T-cell (primary cell): Measurements from ENCODE around the gene SRCIN1. TPM values are rescaled to one million over a fixed set of nuclear protein-coding genes. Genes with fewer than 3 reads are reported as not detected.

ENCODE experiments used
- ATAC-seq, 4 experiments: fragments of 200-7000 bp in 3 of 4; fragments of 150-1000 bp in 1 of 4; cut with Tn5 transposase; replicated peaks in 1 of 4; 1 replicate in 3 of 4; 2 replicates in 1 of 4; pipeline ENCODE4 v1.10.0; 2021; ENCODE audit warnings: moderate library complexity in 3 of 4, mild to moderate bottlenecking in 2 of 4, moderate number of reproducible peaks in 1 of 4
- CTCF ChIA-PET, 2 donors: fragments of 300-600 bp; sonication (Branson Sonifier 250); formaldehyde crosslinking; loops; one replicate each; lab custom pipeline; 2022; ENCODE audit warnings: antibody characterized with exemption in 2 of 2; lab: Charles Lee
- POLR2A ChIA-PET, 2 donors: fragments of 300-600 bp; sonication (Branson Sonifier 250); formaldehyde crosslinking; loops; one replicate each; lab custom pipeline; 2022; ENCODE audit warnings: antibody characterized with exemption in 2 of 2; lab: Charles Lee
- DNase-seq, 35 experiments: peaks; one replicate each; pipeline versions ENCODE4 v3.0.0 to v3.0.0-alpha.2; 2013 to 2023
- H3K27ac ChIP-seq: one replicate; pipeline ENCODE4 v1.5.1; 2013; ENCODE audit warnings: low read length
- H3K27me3 ChIP-seq, 2 experiments: replicated peaks in 1 of 2; 1 replicate in 1 of 2; 2 replicates in 1 of 2; pipeline versions ENCODE4 v1.6.1 to v1.7.0; 2013; ENCODE audit warnings: low read length in 1 of 2, mixed read lengths in 1 of 2; ENCODE audit not compliant: control insufficient read depth in 2 of 2, insufficient read depth in 2 of 2; ENCODE audit errors: extremely low read depth in 1 of 2
- H3K36me3 ChIP-seq, 2 donors: 1 replicate in 1 of 2; 2 replicates in 1 of 2; pipeline versions ENCODE4 v1.6.1 to v1.7.0; 2013; ENCODE audit warnings: low read length in 1 of 2; ENCODE audit not compliant: control insufficient read depth in 2 of 2, insufficient read depth in 1 of 2; ENCODE audit errors: extremely low read depth in 1 of 2
- H3K4me1 ChIP-seq, 2 experiments: 1 replicate in 1 of 2; 2 replicates in 1 of 2; pipeline versions ENCODE4 v1.6.1 to v1.7.0; 2013; ENCODE audit warnings: low read length in 2 of 2, mixed read lengths in 1 of 2; ENCODE audit not compliant: insufficient read depth in 2 of 2, control insufficient read depth in 1 of 2; ENCODE audit errors: extremely low read depth in 1 of 2
- H3K4me3 ChIP-seq, 2 donors: 1 replicate in 1 of 2; 2 replicates in 1 of 2; pipeline versions ENCODE4 v1.5.1 to v1.7.0; 2013; ENCODE audit warnings: mild to moderate bottlenecking in 2 of 2, low read length in 1 of 2, moderate library complexity in 1 of 2; ENCODE audit not compliant: control insufficient read depth in 1 of 2; ENCODE audit errors: extremely low read depth in 1 of 2
- H3K9me3 ChIP-seq: 2 replicates; pipeline ENCODE4 v1.7.0; 2013
- H3K27ac Mint-ChIP-seq, 2 donors: one replicate each; pipeline ENCODE4 v1.8.0; 2020 to 2021; ENCODE audit warnings: mild to moderate bottlenecking in 2 of 2, mixed read lengths in 2 of 2
- H3K27me3 Mint-ChIP-seq, 2 donors: one replicate each; pipeline ENCODE4 v1.8.0; 2021 to 2022; ENCODE audit warnings: mixed read lengths in 2 of 2
- H3K36me3 Mint-ChIP-seq: one replicate; pipeline ENCODE4 v1.8.0; 2021; ENCODE audit warnings: mixed read lengths
- H3K4me1 Mint-ChIP-seq, 3 donors: one replicate each; pipeline ENCODE4 v1.8.0; 2020 to 2022; ENCODE audit warnings: mixed read lengths in 3 of 3, mild to moderate bottlenecking in 1 of 3
- H3K4me3 Mint-ChIP-seq, 3 donors: one replicate each; pipeline ENCODE4 v1.8.0; 2020 to 2022; ENCODE audit warnings: mild to moderate bottlenecking in 3 of 3, mixed read lengths in 3 of 3, moderate library complexity in 3 of 3
- H3K9me3 Mint-ChIP-seq, 3 donors: one replicate each; pipeline ENCODE4 v1.8.0; 2020 to 2022; ENCODE audit warnings: mixed read lengths in 3 of 3
- WGBS: methylation state at CpG from one replicate; pipeline ENCODE4 v1.1.5; 2013; ENCODE audit warnings: missing lambda C conversion rate; ENCODE audit not compliant: insufficient coverage; 5-methylcytosine and 5-hydroxymethylcytosine counted together
- total RNA-seq, 35 experiments: library from RNA in 6 of 35; stranded (reverse) in 6 of 35; fragments of 120-200 nt in 1 of 35; gene quantifications; one replicate each; pipeline versions ENCODE4 v1.2.1 to v1.2.4 and lab custom pipeline; 2013 to 2026

Gene SRCIN1
- total RNA-seq, 5 donors from 2014 or later (not counting 1 experiment from before 2014, with no cell fraction given), result 0.13 to 0.85 (median 0.28) TPM; not detected in 1

GRCh38 chr17:38540514-38541045, 65.2 kb downstream of the SRCIN1 start:
- no peaks in the 10 kb centered on the region for H3K9me3 ChIP-seq
- no peak overlapping the region for H3K27ac Mint-ChIP-seq
- 63% methylated on average over 7 of the region's 11 CpGs for WGBS

GRCh38 chr17:38539386-38539785, 66.4 kb downstream of the SRCIN1 start:
- ChIA-PET CTCF (no interaction called here), POLR2A (no interaction called here)
- Mint-ChIP-seq H3K9me3 (no peaks in the 10 kb centered on the region), H3K27ac (peak overlapping the region in 1 of 2 donors; percentile 48), H3K27me3 (peaks cover 13 to 51% of the 10 kb centered on the region in 2 donors), H3K4me1 (no peaks in the 10 kb centered on the region), H3K4me3 (no peak overlapping the region), H3K36me3 (no peaks in the 10 kb centered on the region)
- ATAC-seq (no peak), DNase-seq (no peak)
- Histone ChIP-seq H3K4me1 (no peaks in the 10 kb centered on the region), H3K27me3 (peaks cover 0 to 47% of the 10 kb centered on the region in 2 experiments), H3K36me3 (no peaks in the 10 kb centered on the region), H3K9me3 (no peaks in the 10 kb centered on the region), H3K4me3 (no peak overlapping the region), H3K27ac (no peak overlapping the region)
- WGBS, result 80% methylated on average over 6 of the region's 8 CpGs

More at GRCh38 chr17:38540514-38541045, 65.2 kb downstream of the SRCIN1 start:
- no peaks in the 10 kb centered on the region for H3K4me1 ChIP-seq
- ChIA-PET CTCF (interaction anchor here (0.6 kb wide), 2 partner anchors 54 to 801 kb away, joined by 3 read pairs; no protein-coding TSS in a partner anchor), POLR2A (no interaction called here)
- ATAC-seq (no peak), DNase-seq (no peak)
- H3K4me3 Mint-ChIP-seq, result no peak overlapping the region
- H3K27ac ChIP-seq, result no peak overlapping the region
- peaks cover 9 to 48% of the 10 kb centered on the region in 2 donors for H3K27me3 Mint-ChIP-seq
- H3K36me3 Mint-ChIP-seq, result no peaks in the 10 kb centered on the region
- no peak overlapping the region for H3K4me3 ChIP-seq
- H3K9me3 Mint-ChIP-seq, result no peaks in the 10 kb centered on the region
- H3K4me1 Mint-ChIP-seq, result no peaks in the 10 kb centered on the region
- H3K27me3 ChIP-seq, result peaks cover 0 to 52% of the 10 kb centered on the region in 2 experiments
- no peaks in the 10 kb centered on the region for H3K36me3 ChIP-seq

- Mint-ChIP-seq H3K9me3 (no peaks in the 10 kb centered on the region), H3K4me3 (no peak overlapping the region), H3K4me1 (no peaks in the 10 kb centered on the region), H3K27me3 (peaks cover 13 to 52% of the 10 kb centered on the region in 2 donors), H3K27ac (peak overlapping the region in 1 of 2 donors; percentile 48), H3K36me3 (no peaks in the 10 kb centered on the region)
- Histone ChIP-seq H3K4me1 (no peaks in the 10 kb centered on the region), H3K9me3 (no peaks in the 10 kb centered on the region), H3K4me3 (no peak overlapping the region), H3K27me3 (peaks cover 0 to 45% of the 10 kb centered on the region in 2 experiments), H3K36me3 (no peaks in the 10 kb centered on the region), H3K27ac (no peak overlapping the region)
- ATAC-seq (no peak), DNase-seq (no peak)
- POLR2A ChIA-PET, result no interaction called here
- CTCF ChIA-PET, result interaction anchor here in 1 of 2 donors (0.6 kb wide), 1 partner anchor 219 kb away, joined by 3 read pairs; no protein-coding TSS in a partner anchor
- WGBS, result 82% methylated on average over 6 of the region's 9 CpGs
Observed at GRCh38 chr17:38538906-38539305, 66.8 kb downstream of the SRCIN1 start.

GRCh38 chr17:38536661-38537060, 69.1 kb downstream of the SRCIN1 start:
- POLR2A ChIA-PET, result no interaction called here
- Mint-ChIP-seq H3K27me3 (peaks cover 19 to 55% of the 10 kb centered on the region in 2 donors), H3K36me3 (no peaks in the 10 kb centered on the region), H3K9me3 (no peaks in the 10 kb centered on the region), H3K27ac (no peak overlapping the region), H3K4me1 (no peaks in the 10 kb centered on the region), H3K4me3 (no peak overlapping the region)
- Histone ChIP-seq H3K9me3 (no peaks in the 10 kb centered on the region), H3K36me3 (no peaks in the 10 kb centered on the region), H3K4me3 (no peak overlapping the region), H3K27ac (no peak overlapping the region), H3K27me3 (peaks cover 0 to 40% of the 10 kb centered on the region in 2 experiments), H3K4me1 (no peaks in the 10 kb centered on the region)
- ATAC-seq (no peak), DNase-seq (no peak)
- no CpG with 5 or more reads among the region's 4 CpGs for WGBS
- CTCF ChIA-PET, result no interaction called here

- ATAC-seq (no peak), DNase-seq (no peak)
- peaks cover 17 to 52% of the 10 kb centered on the region in 2 donors for H3K27me3 Mint-ChIP-seq
- no peak overlapping the region for H3K4me3 Mint-ChIP-seq
- 76% methylated on average over 8 of the region's 8 CpGs for WGBS
- H3K27ac Mint-ChIP-seq, result no peak overlapping the region
- CTCF ChIA-PET, result no interaction called here
- H3K4me3 ChIP-seq, result no peak overlapping the region
- H3K9me3 ChIP-seq, result no peaks in the 10 kb centered on the region
- no peak overlapping the region for H3K27ac ChIP-seq
- H3K36me3 ChIP-seq, result no peaks in the 10 kb centered on the region
- H3K4me1 Mint-ChIP-seq, result no peaks in the 10 kb centered on the region
- H3K4me1 ChIP-seq, result no peaks in the 10 kb centered on the region
- H3K9me3 Mint-ChIP-seq, result no peaks in the 10 kb centered on the region
- peaks cover 0 to 42% of the 10 kb centered on the region in 2 experiments for H3K27me3 ChIP-seq
- POLR2A ChIA-PET, result no interaction called here
- no peaks in the 10 kb centered on the region for H3K36me3 Mint-ChIP-seq
Observed at GRCh38 chr17:38535886-38536285, 69.9 kb downstream of the SRCIN1 start.

GRCh38 chr17:38534498-38534885, 71.3 kb downstream of the SRCIN1 start:
- H3K36me3 ChIP-seq, result no peaks in the 10 kb centered on the region
- no peak overlapping the region for H3K4me3 ChIP-seq
- peaks cover 0 to 45% of the 10 kb centered on the region in 2 experiments for H3K27me3 ChIP-seq
- ChIA-PET POLR2A (no interaction called here), CTCF (interaction anchor here in 1 of 2 donors (0.9 kb wide), 1 partner anchor 584 kb away, joined by 4 read pairs; no protein-coding TSS in a partner anchor)
- WGBS, result 66% methylated on average over 5 of the region's 7 CpGs
- no peaks in the 10 kb centered on the region for H3K9me3 Mint-ChIP-seq
- no peak overlapping the region for H3K27ac ChIP-seq
- no peak overlapping the region for H3K4me3 Mint-ChIP-seq
- H3K4me1 Mint-ChIP-seq, result no peaks in the 10 kb centered on the region
- no peaks in the 10 kb centered on the region for H3K4me1 ChIP-seq
- H3K27me3 Mint-ChIP-seq, result peaks cover 21 to 52% of the 10 kb centered on the region in 2 donors
- ATAC-seq, result no peak
- H3K27ac Mint-ChIP-seq, result no peak overlapping the region
- H3K36me3 Mint-ChIP-seq, result no peaks in the 10 kb centered on the region
- H3K9me3 ChIP-seq, result no peaks in the 10 kb centered on the region
- no peak for DNase-seq
